Stimulated activated CD8-positive, alpha-beta memory T cell treated with anti-CD3 and anti-CD28 coated beads, Interleukin-12 subunit alpha, Interleukin-12 subunit beta, amount 100 ng/mL, for 4 hours (primary cell): Measurements from ENCODE around the gene CHERP.
"Not testable (repeated sequence)": the region's sequence is repeated elsewhere in the genome, so short reads cannot be mapped to it uniquely, and the experiment has no call there.

Experiments
- DNase-seq: peaks from one replicate; pipeline ENCODE4 v3.0.0-alpha.2; 2020; ENCODE audit warnings: low read depth

CHERP gene

DNA sequence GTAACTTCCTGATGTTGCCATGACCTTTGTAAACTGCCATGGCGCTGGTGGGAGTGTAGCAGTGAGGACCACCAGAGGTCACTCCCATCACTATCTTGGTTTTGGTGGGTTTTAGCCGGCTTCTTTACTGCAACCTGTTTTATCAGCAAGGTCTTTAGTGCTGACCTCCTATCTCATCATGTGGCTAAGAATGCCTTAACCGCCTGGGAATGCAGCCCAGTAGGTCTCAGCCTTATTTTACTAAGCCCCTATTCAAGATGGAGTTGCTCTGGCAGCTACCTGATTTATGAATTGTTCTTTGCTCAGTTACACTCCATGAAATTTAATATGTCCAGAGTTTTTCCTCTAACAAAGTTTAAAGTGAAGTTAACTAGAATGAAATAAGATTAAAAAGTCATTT is 65.8 kb downstream of the CHERP start:
- DNase-seq = no peak

DNA sequence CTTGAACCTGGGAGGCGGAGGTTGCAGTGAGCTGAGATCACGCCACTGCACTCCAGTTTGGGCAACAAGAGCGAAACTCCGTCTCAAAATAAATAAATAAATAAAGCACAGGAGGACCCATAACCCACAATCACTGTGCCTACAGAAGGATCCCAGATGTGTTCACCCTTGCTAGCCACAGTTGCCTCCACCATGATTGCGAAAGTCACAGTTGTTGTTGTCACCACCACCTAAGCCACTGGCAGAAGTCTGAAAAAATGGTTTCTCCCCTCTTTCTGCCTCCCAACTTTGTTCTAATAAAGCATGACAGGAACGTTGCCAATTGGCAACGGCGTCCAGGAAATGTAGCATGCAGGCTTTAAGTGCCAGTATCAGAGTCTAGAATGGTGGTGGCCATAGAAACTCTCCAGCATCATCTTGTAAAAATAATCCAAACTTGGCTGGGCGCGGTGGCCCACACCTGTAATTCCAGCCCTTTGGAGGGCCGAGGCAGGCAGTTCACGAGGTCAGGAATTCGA is 68.3 kb downstream of the CHERP start:
- DNase-seq = no peak

DNA sequence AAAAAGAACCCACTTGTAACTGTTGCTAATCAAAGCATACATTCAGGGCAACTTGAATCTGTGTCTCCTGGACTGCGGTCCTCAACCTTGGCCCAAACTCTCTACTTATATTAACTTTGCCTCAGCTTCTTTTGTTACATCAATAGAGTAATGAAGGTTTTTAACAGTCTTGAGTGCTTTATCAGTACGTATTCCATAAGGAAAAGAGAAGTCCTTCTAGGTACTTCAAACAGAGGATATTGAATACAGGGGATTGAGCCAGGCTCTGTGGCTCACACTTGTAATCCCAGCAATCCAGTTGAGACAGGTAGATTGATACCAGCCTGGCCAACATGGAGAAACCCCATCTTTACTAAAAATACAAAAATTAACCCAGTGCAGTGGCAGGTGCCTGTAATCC is 69.2 kb downstream of the CHERP start:
- no peak for DNase-seq

DNA sequence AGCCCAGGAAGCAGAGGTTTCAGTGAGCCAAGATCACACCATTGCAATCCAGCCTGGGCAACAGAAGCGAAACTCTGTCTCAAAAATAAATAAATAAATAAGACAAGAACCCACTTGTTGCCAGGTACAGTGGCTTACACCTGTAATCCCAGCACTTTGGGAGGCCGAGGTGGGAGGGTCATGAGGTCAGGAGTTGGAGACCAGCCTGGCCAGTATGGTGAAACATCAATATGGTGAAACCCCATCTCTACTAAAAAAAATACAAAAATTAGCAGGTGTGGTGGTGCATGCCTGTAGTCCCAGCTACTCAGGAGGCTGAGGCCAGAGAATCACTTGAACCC is 69.7 kb downstream of the CHERP start:
- DNase-seq = not testable (repeated sequence)

DNA sequence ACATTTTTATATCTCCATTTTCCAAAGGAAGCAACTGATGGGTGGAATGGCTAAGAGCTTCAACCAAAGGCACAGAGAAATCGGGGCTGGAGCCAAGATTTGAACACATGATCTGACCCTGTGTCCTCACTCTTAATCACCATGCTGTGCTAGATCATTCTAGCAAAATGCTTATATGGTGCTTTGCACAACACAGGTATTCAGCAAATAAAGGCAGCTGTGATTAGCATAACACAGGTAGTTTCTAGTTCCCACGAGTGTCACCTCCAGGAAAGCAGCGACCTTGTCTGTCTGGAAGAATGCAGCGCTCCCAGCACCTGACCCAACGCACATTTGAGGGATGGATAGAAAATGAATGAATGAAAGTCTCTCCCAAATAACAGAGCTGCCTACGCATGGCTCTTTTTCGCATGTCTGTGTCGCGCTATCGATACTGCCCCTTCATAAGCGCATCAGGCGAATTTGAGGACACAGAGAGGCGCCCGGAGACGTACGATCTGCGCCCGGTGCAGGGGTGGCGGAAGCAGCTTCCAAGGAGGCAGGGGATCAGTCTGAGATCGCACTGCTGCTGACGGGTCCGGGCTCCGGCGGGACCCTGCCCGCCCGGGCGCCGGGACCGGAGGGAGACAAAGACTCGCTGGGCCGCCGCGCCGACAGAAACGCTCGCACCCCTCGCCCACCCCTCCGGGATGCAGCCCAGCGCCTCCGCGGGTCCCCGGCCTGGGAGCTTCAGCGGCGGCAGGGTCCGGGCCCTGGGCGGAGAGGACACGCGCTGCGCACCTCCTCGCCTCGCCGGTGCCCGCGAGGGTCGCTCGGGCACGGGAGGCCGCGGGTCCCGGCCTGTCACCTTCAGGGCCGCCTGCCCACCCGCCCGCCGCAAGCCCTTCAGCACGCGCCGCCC is 71.1 kb downstream of the CHERP start:
- peak; percentile 8 for DNase-seq

DNA sequence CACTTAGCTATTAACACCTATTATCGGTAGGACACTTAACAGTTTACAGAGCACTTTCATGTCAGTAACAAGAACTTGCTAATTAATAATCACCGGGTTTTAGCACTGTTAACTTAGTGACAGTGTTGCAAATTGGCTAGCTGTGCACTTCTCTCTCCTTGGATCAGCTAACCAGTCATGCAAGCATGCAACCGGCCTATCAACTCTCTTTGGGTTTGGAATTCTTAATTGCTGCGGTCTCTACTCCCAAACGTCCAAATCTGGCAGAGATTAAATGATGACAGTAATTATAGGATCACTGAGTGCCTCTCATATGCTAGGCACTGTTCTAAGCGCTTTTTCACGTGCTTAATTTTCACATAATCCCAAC is 71.7 kb downstream of the CHERP start:
- DNase-seq = no peak
